ENCODE measurements around the gene CTBP2.

- TF ChIP-seq CTCF (IDR thresholded peaks at IDR 0.05) (no peak), POLR2A (IDR thresholded peaks at IDR 0.05) (no peak), POLR2AphosphoS5 (IDR thresholded peaks at IDR 0.05) (no peak), EP300 (IDR thresholded peaks at IDR 0.05) (no peak)
These were observed 31.3 kb downstream of the CTBP2 start for GRCh38 chr10:125129076-125129458.

All from stomach (tissue), 4 donors.